GM19328 (cell line): Measurements from ENCODE around the gene TEX30.

Experiments
- ATAC-seq: cut with Tn5 transposase; IDR thresholded peaks from one replicate; pipeline ENCODE4 v1.9.1; 2021; ENCODE audit warnings: mild to moderate bottlenecking, moderate library complexity; ENCODE audit not compliant: unreplicated experiment

The TEX30 gene

DNA sequence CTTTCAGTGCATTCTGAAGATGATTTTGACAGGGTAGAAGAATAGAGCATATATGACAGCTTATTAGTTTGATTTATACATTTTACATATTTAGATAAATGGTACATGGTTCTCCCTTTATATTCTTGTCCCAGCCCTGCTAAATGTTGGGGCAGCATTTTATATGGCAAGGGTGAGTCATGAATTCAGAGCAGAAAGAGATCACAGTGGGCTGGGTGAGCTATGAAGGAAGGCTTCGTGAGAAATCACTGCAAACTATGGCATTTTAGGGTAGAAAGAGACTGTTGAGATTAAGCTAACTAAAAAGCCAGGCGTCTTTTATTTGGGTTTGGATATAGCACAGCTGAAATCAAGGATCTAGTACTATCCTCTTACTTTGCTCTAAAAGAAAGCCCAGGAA, 54.8 kb downstream of the TEX30 start:
- ATAC-seq, result no peak
